H1 (cell line): ENCODE measurements around the gene RGL1. TPM values are rescaled to one million over a fixed set of nuclear protein-coding genes. Genes with fewer than 3 reads are reported as not detected.

Experiments used
- CTCF ChIA-PET: fragments of 300-600 bp; sonication (Branson Sonifier 250); formaldehyde crosslinking; loops from one replicate; lab custom pipeline; 2021; ENCODE audit not compliant: partially characterized antibody; lab: Charles Lee
- POLR2A ChIA-PET: fragments of 300-600 bp; sonication (Branson Sonifier 250); formaldehyde crosslinking; loops from one replicate; lab custom pipeline; 2021; ENCODE audit warnings: inconsistent platforms; ENCODE audit not compliant: partially characterized antibody; lab: Charles Lee
- DNase-seq, 2 experiments: peaks; one replicate each; pipeline versions ENCODE4 v3.0.0 to v3.0.0-alpha.2; 2010 to 2022; ENCODE audit warnings: low spot score in 2 of 2, low read depth in 1 of 2, mixed read lengths in 1 of 2
- FAIRE-seq: peaks from 2 replicates; lab custom pipeline; 2011; peaks lifted over from hg19 to GRCh38; lab: Jason Lieb, UNC
- H2AFZ ChIP-seq: 2 replicates; pipeline ENCODE4 v1.8.1; 2012; ENCODE audit warnings: low read length, inconsistent platforms
- H2AK5ac ChIP-seq: 2 replicates; pipeline ENCODE4 v1.6.1; 2013; ENCODE audit warnings: low read depth, low read length
- H2BK120ac ChIP-seq: replicated peaks from 2 replicates; pipeline ENCODE3; 2013; ENCODE audit warnings: low read depth, low read length, inconsistent platforms
- H2BK12ac ChIP-seq: 2 replicates; pipeline ENCODE4 v1.6.1; 2013; ENCODE audit warnings: low read depth, low read length
- H2BK15ac ChIP-seq: 2 replicates; pipeline ENCODE4 v1.6.1; 2013; ENCODE audit warnings: low read length
- H2BK20ac ChIP-seq: 2 replicates; pipeline ENCODE4 v1.6.1; 2013; ENCODE audit warnings: low read length
- H2BK5ac ChIP-seq: 2 replicates; pipeline ENCODE4 v1.6.1; 2013; ENCODE audit warnings: low read depth, low read length
- H3K14ac ChIP-seq: 2 replicates; pipeline ENCODE4 v1.6.1; 2013; ENCODE audit warnings: inconsistent platforms; ENCODE audit not compliant: insufficient read length
- H3K18ac ChIP-seq: 2 replicates; pipeline ENCODE4 v1.6.1; 2013; ENCODE audit warnings: low read length; ENCODE audit errors: extremely low read depth
- H3K23ac ChIP-seq: 2 replicates; pipeline ENCODE4 v1.6.1; 2013; ENCODE audit warnings: inconsistent platforms; ENCODE audit not compliant: insufficient read length
- H3K23me2 ChIP-seq: 2 replicates; pipeline ENCODE4 v1.6.1; 2013; ENCODE audit warnings: low read depth, low read length
- H3K27ac ChIP-seq: 2 replicates; pipeline ENCODE4 v1.6.1; 2011; ENCODE audit warnings: low read depth, low read length, inconsistent platforms
- H3K27me3 ChIP-seq, 4 experiments: replicated peaks in 1 of 4; 1 replicate in 1 of 4; 2 replicates in 3 of 4; pipeline versions ENCODE4 v1.6.1 to v1.8.1; 2011 to 2013; ENCODE audit warnings: low read length in 3 of 4, mild to moderate bottlenecking in 3 of 4, inconsistent platforms in 2 of 4, mixed read lengths in 2 of 4, moderate library complexity in 1 of 4; ENCODE audit not compliant: control insufficient read depth in 3 of 4, insufficient read depth in 3 of 4; ENCODE audit errors: extremely low read depth in 1 of 4
- H3K36me3 ChIP-seq, 4 experiments: 2 replicates each; pipeline versions ENCODE4 v1.6.1 to v1.8.1; 2011 to 2013; ENCODE audit warnings: mild to moderate bottlenecking in 4 of 4, low read length in 3 of 4, moderate library complexity in 2 of 4, control low read depth in 1 of 4, inconsistent platforms in 1 of 4; ENCODE audit not compliant: insufficient read depth in 4 of 4, control insufficient read depth in 2 of 4
- H3K4ac ChIP-seq: replicated peaks from 2 replicates; pipeline ENCODE3; 2013; ENCODE audit warnings: low read length, low read depth, mixed read lengths, inconsistent platforms; ENCODE audit not compliant: insufficient read length
- H3K4me1 ChIP-seq, 4 experiments: replicated peaks in 1 of 4; 1 replicate in 1 of 4; 2 replicates in 3 of 4; pipeline versions ENCODE4 v1.6.1 to v1.8.1; 2011 to 2013; ENCODE audit warnings: low read length in 3 of 4, inconsistent platforms in 2 of 4, mixed read lengths in 1 of 4; ENCODE audit not compliant: insufficient read depth in 4 of 4, control insufficient read depth in 3 of 4
- H3K4me2 ChIP-seq, 2 experiments: 2 replicates each; pipeline versions ENCODE4 v1.6.1 to v1.8.1; 2011 to 2013; ENCODE audit warnings: low read depth in 2 of 2, low read length in 2 of 2, control low read depth in 1 of 2, inconsistent platforms in 1 of 2, mild to moderate bottlenecking in 1 of 2; ENCODE audit not compliant: insufficient read depth in 1 of 2
- H3K4me3 ChIP-seq, 4 experiments: fragments of 200-600, 300-600 bp in 1 of 4; sonication (generic), shearing (Covaris generic), sonication (Bioruptor Twin) in 1 of 4; 2 replicates each; pipeline versions ENCODE4 v1.5.1 to v1.8.1; 2011 to 2016; ENCODE audit warnings: low read length in 4 of 4, low read depth in 3 of 4, control low read depth in 2 of 4, inconsistent platforms in 2 of 4, mild to moderate bottlenecking in 2 of 4, mixed read lengths in 1 of 4, moderate library complexity in 1 of 4; ENCODE audit not compliant: insufficient read depth in 2 of 4; ENCODE audit errors: extremely low read depth in 1 of 4
- H3K56ac ChIP-seq: replicated peaks from 2 replicates; pipeline ENCODE3; 2013; ENCODE audit warnings: low read depth, mild to moderate bottlenecking, mixed read lengths, low read length, inconsistent platforms; ENCODE audit not compliant: insufficient read length
- H3K79me1 ChIP-seq: 2 replicates; pipeline ENCODE4 v1.6.1; 2013; ENCODE audit warnings: low read depth, low read length, control low read depth
- H3K79me2 ChIP-seq, 2 experiments: 2 replicates each; pipeline versions ENCODE4 v1.6.1 to v1.8.1; 2012 to 2013; ENCODE audit warnings: low read length in 2 of 2, mild to moderate bottlenecking in 2 of 2, inconsistent platforms in 1 of 2; ENCODE audit not compliant: insufficient read depth in 2 of 2, control insufficient read depth in 1 of 2
- H3K9ac ChIP-seq, 4 experiments: replicated peaks in 1 of 4; 1 replicate in 1 of 4; 2 replicates in 3 of 4; pipeline versions ENCODE4 v1.6.1 to v1.8.1; 2011 to 2013; ENCODE audit warnings: low read depth in 3 of 4, low read length in 3 of 4, control low read depth in 2 of 4, mild to moderate bottlenecking in 2 of 4, moderate library complexity in 2 of 4, inconsistent platforms in 1 of 4; ENCODE audit errors: extremely low read depth in 1 of 4
- H3K9me3 ChIP-seq, 2 experiments: 2 replicates each; pipeline versions ENCODE4 v1.6.1 to v1.8.1; 2012 to 2013; ENCODE audit warnings: mild to moderate bottlenecking in 2 of 2, moderate library complexity in 2 of 2, control low read depth in 1 of 2, inconsistent platforms in 1 of 2, low read depth in 1 of 2, low read length in 1 of 2, mixed read lengths in 1 of 2; ENCODE audit not compliant: insufficient read depth in 2 of 2
- H4K20me1 ChIP-seq, 2 experiments: replicated peaks in 1 of 2; 2 replicates each; pipeline versions ENCODE3 to v1.8.1; 2011 to 2013; ENCODE audit warnings: inconsistent platforms in 2 of 2, low read length in 2 of 2, mild to moderate bottlenecking in 1 of 2; ENCODE audit not compliant: insufficient read depth in 2 of 2, control insufficient read depth in 1 of 2
- H4K5ac ChIP-seq: 2 replicates; pipeline ENCODE4 v1.6.1; 2013; ENCODE audit warnings: low read length, low read depth, mixed read lengths, inconsistent platforms; ENCODE audit not compliant: insufficient read length
- H4K8ac ChIP-seq: 2 replicates; pipeline ENCODE4 v1.8.0; 2013; ENCODE audit warnings: mild to moderate bottlenecking, moderate library complexity, low read length, inconsistent platforms; ENCODE audit not compliant: insufficient read depth; ENCODE audit errors: extremely low read depth
- H4K91ac ChIP-seq: replicated peaks from 2 replicates; pipeline ENCODE3; 2013; ENCODE audit warnings: low read length, mixed read lengths, inconsistent platforms; ENCODE audit not compliant: insufficient read length
- BCL11A ChIP-seq, 2 experiments: IDR thresholded peaks; one replicate each; pipeline ENCODE4 v1.6.1; 2011; ENCODE audit warnings: low read depth in 2 of 2, low read length in 2 of 2, mild to moderate bottlenecking in 2 of 2
- CHD2 ChIP-seq: IDR thresholded peaks from 2 replicates; pipeline ENCODE4 v1.6.1; 2012; ENCODE audit warnings: low read length, improper control_type of control experiment
- CTBP2 ChIP-seq: IDR thresholded peaks from 2 replicates; pipeline ENCODE4 v1.7.0; 2011; ENCODE audit warnings: borderline replicate concordance, mild to moderate bottlenecking, moderate library complexity, mixed read lengths, low read length; ENCODE audit not compliant: insufficient read depth, insufficient read length
- GABPA ChIP-seq: IDR thresholded peaks from 2 replicates; pipeline ENCODE4 v1.6.1; 2011; ENCODE audit warnings: mild to moderate bottlenecking, low read length, moderate library complexity, borderline replicate concordance; ENCODE audit not compliant: insufficient read depth
- HDAC2 ChIP-seq, 2 experiments: fragments of 300-600 bp in 1 of 2; sonication (generic) in 1 of 2; IDR thresholded peaks; 2 replicates each; pipeline ENCODE4 v1.6.1; 2011 to 2012; ENCODE audit warnings: low read depth in 2 of 2, low read length in 2 of 2, mild to moderate bottlenecking in 2 of 2, moderate library complexity in 2 of 2, borderline replicate concordance in 1 of 2, inconsistent platforms in 1 of 2
- HDAC6 ChIP-seq: IDR thresholded peaks from one replicate; pipeline ENCODE4 v1.7.1; 2012; ENCODE audit warnings: low read depth, mild to moderate bottlenecking, inconsistent platforms, low read length, moderate library complexity
- RXRA ChIP-seq: IDR thresholded peaks from 2 replicates; pipeline ENCODE4 v1.6.1; 2011; ENCODE audit warnings: low read depth, mild to moderate bottlenecking, low read length, moderate library complexity; ENCODE audit not compliant: insufficient read depth
- SP1 ChIP-seq: IDR thresholded peaks from 2 replicates; pipeline ENCODE4 v1.6.1; 2011; ENCODE audit warnings: low read depth, low read length
- SUZ12 ChIP-seq: fragments of 200-600 bp; sonication (generic); IDR thresholded peaks from 2 replicates; pipeline ENCODE4 v1.6.1; 2012; ENCODE audit warnings: mild to moderate bottlenecking, inconsistent platforms, low read length, moderate library complexity, mixed read lengths
- YY1 ChIP-seq: IDR thresholded peaks from 2 replicates; pipeline ENCODE4 v1.6.1; 2011; ENCODE audit warnings: low read depth, mild to moderate bottlenecking, low read length
- WGBS, 2 experiments: shearing (Covaris generic) in 1 of 2; methylation state at CpG; one replicate each; pipeline versions ENCODE4 v1.1.6 to v1.1.7; 2013 to 2015; ENCODE audit warnings: low lambda C conversion rate in 2 of 2, mixed read lengths in 2 of 2, inconsistent platforms in 1 of 2, low coverage in 1 of 2, missing lambda C conversion rate in 1 of 2; ENCODE audit not compliant: insufficient replicate concordance in 2 of 2, insufficient coverage in 1 of 2, insufficient read length in 1 of 2; ENCODE audit errors: extremely low coverage in 1 of 2, missing lambda C conversion rate in 1 of 2; 5-methylcytosine and 5-hydroxymethylcytosine counted together
- polyA plus RNA-seq, 7 experiments: library from polyadenylated mRNA; depleted of rRNA in 3 of 7; stranded (reverse) in 5 of 7; unstranded in 2 of 7; fragments of >200 nt in 5 of 7; fragments of 200-250 nt in 2 of 7; gene quantifications; 1 replicate in 5 of 7; 2 replicates in 1 of 7; 4 replicates in 1 of 7; pipeline versions ENCODE4 v1.2.1 to v1.2.3, GENCODE V29; 2011 to 2013; ENCODE audit warnings: missing spikeins in 2 of 7, mixed read lengths in 2 of 7
- total RNA-seq: library from RNA; stranded (reverse); fragmentation: NEBNext Ultra II Directional; extraction: Animal tissue kit (Norgen Biotek cat#: 25700); gene quantifications from 2 replicates; pipeline ENCODE4 v1.2.1, GENCODE V29; 2021
- TF ChIP-seq, protein P1 (sequence below): IDR thresholded peaks from 2 replicates; pipeline ENCODE4 v1.6.1; 2012; ENCODE audit warnings: low read length, inconsistent platforms

Gene RGL1
- total and polyA plus RNA-seq, 2 of the 8 experiments (the other 6 are each of a cell fraction or from before 2014, with no cell fraction given) = 0.98 to 2.4 TPM

DNA sequence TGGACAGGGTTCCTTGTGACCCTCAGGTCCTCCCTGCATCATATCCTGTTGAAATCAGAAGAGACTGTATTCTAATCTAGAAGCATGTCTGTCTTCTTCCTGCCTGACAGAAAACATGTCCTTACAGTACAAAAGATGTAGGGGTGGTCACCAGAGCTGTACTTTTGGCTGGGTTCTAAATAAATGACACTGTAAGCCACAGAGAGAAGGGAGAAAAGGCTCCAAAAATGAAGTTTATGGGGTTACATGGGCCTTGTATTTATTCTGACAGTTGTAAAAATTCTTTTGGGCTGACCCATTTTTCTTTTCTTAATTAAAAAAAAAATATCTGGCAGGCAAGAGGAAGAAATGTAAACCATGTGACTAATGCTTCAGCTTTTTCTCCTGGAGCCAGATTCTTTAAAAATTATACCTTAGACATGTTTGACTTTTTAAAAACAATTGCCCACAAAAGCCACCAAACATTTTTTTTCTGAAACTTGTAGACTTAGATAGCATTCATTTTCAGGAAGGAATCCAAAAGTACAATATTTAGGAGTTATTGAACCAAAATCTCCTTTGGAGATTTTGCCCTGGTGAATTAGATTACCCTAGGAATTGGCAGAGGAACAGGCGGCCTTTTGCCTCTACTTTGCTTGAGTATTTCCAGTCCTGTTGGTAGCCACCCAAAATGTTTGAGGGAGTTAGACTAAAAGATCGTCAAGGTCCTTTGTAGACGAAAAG, 17.1 kb downstream of the RGL1 start:
- FAIRE-seq (no peak), DNase-seq (no peak)
- Histone ChIP-seq H2BK120ac (no peak overlapping the region), H3K27me3 (no peaks in the 10 kb centered on the region), H3K23ac (no peak overlapping the region), H3K36me3 (no peaks in the 10 kb centered on the region), H3K4me1 (no peaks in the 10 kb centered on the region), H3K9me3 (no peaks in the 10 kb centered on the region), H3K18ac (no peak overlapping the region), H2BK20ac (no peak overlapping the region), H3K9ac (no peak overlapping the region), H3K4ac (no peak overlapping the region), H3K4me2 (no peak overlapping the region), H2BK12ac (no peak overlapping the region), H2BK5ac (no peak overlapping the region), H3K56ac (no peak overlapping the region), H3K27ac (no peak overlapping the region), H4K20me1 (no peaks in the 10 kb centered on the region), H3K23me2 (no peaks in the 10 kb centered on the region), H4K8ac (no peak overlapping the region), H3K14ac (no peak overlapping the region), H2AFZ (no peak overlapping the region), H3K79me2 (no peaks in the 10 kb centered on the region), H2AK5ac (no peak overlapping the region), H3K4me3 (no peak overlapping the region), H4K91ac (no peak overlapping the region), H3K79me1 (no peaks in the 10 kb centered on the region), H4K5ac (no peak overlapping the region), H2BK15ac (no peak overlapping the region)
- WGBS, 2 experiments = 91% methylated on average over 3 of the region's 3 CpGs; no CpG with 5 or more reads in 1 of the 2 experiments
- ChIA-PET CTCF (interaction anchor here (0.6 to 2.4 kb wide), 3 partner anchors 15 to 234 kb away, joined by 3 to 8 read pairs (median 5); no protein-coding TSS in a partner anchor), POLR2A (no interaction called here)
- TF ChIP-seq GABPA (no peak), HDAC2 (IDR thresholded peaks at IDR 0.05; ENCODE audit: borderline replicate concordance in 1 of 2, low read depth in 2 of 2, low read length in 2 of 2) (no peak), BCL11A (IDR thresholded peaks at IDR 0.05; ENCODE audit: low read depth in 2 of 2, low read length in 2 of 2) (no peak), CHD2 (no peak), SP1 (no peak), SUZ12 (no peak), RXRA (no peak), HDAC6 (no peak), YY1 (no peak), CTBP2 (no peak)
- TF ChIP-seq, protein P1, sequence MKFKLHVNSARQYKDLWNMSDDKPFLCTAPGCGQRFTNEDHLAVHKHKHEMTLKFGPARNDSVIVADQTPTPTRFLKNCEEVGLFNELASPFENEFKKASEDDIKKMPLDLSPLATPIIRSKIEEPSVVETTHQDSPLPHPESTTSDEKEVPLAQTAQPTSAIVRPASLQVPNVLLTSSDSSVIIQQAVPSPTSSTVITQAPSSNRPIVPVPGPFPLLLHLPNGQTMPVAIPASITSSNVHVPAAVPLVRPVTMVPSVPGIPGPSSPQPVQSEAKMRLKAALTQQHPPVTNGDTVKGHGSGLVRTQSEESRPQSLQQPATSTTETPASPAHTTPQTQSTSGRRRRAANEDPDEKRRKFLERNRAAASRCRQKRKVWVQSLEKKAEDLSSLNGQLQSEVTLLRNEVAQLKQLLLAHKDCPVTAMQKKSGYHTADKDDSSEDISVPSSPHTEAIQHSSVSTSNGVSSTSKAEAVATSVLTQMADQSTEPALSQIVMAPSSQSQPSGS = no peak
